HG02885 (cell line): Measurements from ENCODE around the gene MED20.
"Not testable (repeated sequence)": the region's sequence is repeated elsewhere in the genome, so short reads cannot be mapped to it uniquely, and the experiment has no call there.

ENCODE experiments used
- ATAC-seq: cut with Tn5 transposase; IDR thresholded peaks from one replicate; pipeline ENCODE4 v1.9.1; 2021; ENCODE audit warnings: mild to moderate bottlenecking; ENCODE audit not compliant: unreplicated experiment, poor library complexity

The MED20 gene

GRCh38 chr6:41920921-41921711 lies at the start of gene MED20, which contains the start of gene BYSL:
Gene MED20, minus strand, starts transcription at chr6:41921139. Its CDS starts 121 bp downstream, at chr6:41921018.
Gene BYSL, plus strand, starts transcription at chr6:41921499. Its CDS starts 64 bp downstream, at chr6:41921563.
- ATAC-seq: peak; percentile 94

- no peak for ATAC-seq
These were observed 49.5 kb upstream of the MED20 start for GRCh38 chr6:41970436-41970846.

- no peak for ATAC-seq
These were observed 46.7 kb upstream of the MED20 start for GRCh38 chr6:41967312-41968287.

- no peak for ATAC-seq
These were observed 46.0 kb upstream of the MED20 start for GRCh38 chr6:41966961-41967311.

GRCh38 chr6:41966214-41966920 lies 45.4 kb upstream of the MED20 start:
- ATAC-seq: no peak

- ATAC-seq: no peak
These were observed 44.7 kb upstream of the MED20 start for GRCh38 chr6:41965429-41966213.

GRCh38 chr6:41964201-41964887 lies 43.4 kb upstream of the MED20 start:
- no peak for ATAC-seq

GRCh38 chr6:41963371-41963770 lies 42.4 kb upstream of the MED20 start:
- ATAC-seq: no peak

GRCh38 chr6:41960028-41960427 lies 39.1 kb upstream of the MED20 start:
- ATAC-seq: no peak

- no peak for ATAC-seq
These were observed 37.3 kb upstream of the MED20 start for GRCh38 chr6:41958022-41958856.

- ATAC-seq: no peak
These were observed 36.2 kb upstream of the MED20 start for GRCh38 chr6:41957117-41957516.

- ATAC-seq: no peak
These were observed 34.5 kb upstream of the MED20 start for GRCh38 chr6:41955412-41955811.

- no peak for ATAC-seq
These were observed 33.7 kb upstream of the MED20 start for GRCh38 chr6:41954668-41955067.

- ATAC-seq: no peak
These were observed 26.8 kb upstream of the MED20 start for GRCh38 chr6:41947581-41948220.

- no peak for ATAC-seq
These were observed 22.5 kb upstream of the MED20 start for GRCh38 chr6:41943456-41943855.

GRCh38 chr6:41942882-41943281 lies 21.9 kb upstream of the MED20 start:
- ATAC-seq: not testable (repeated sequence)

GRCh38 chr6:41942067-41942851 lies 21.3 kb upstream of the MED20 start:
- no peak for ATAC-seq
